Common myeloid progenitor, CD34-positive (primary cell): ENCODE data around the gene SLC39A7.

Experiments
- CTCF ChIA-PET: fragments of 350-600 bp; sonication (Branson Sonifier 250); formaldehyde crosslinking; loops from one replicate; lab custom pipeline; 2021; ENCODE audit warnings: antibody characterized with exemption; lab: Charles Lee
- POLR2A ChIA-PET: fragments of 350-600 bp; sonication (Branson Sonifier 250); formaldehyde crosslinking; loops from one replicate; lab custom pipeline; 2021; ENCODE audit warnings: antibody characterized with exemption; lab: Charles Lee
- DNase-seq, 3 donors: peaks; one replicate each; pipeline versions ENCODE4 v3.0.0 to v3.0.0-alpha.2; 2013
- H3K27ac ChIP-seq, 2 experiments: 1 replicate in 1 of 2; 2 replicates in 1 of 2; pipeline ENCODE4 v1.7.0; 2013; ENCODE audit warnings: inconsistent platforms in 2 of 2, low read length in 2 of 2, mild to moderate bottlenecking in 2 of 2, low read depth in 1 of 2, moderate library complexity in 1 of 2; ENCODE audit not compliant: severe bottlenecking in 2 of 2, insufficient read depth in 1 of 2, poor library complexity in 1 of 2
- H3K27me3 ChIP-seq, 5 experiments: replicated peaks in 2 of 5; 1 replicate in 3 of 5; 2 replicates in 2 of 5; pipeline versions ENCODE4 v1.6.1 to v1.7.0; 2013; ENCODE audit warnings: low read length in 4 of 5, mild to moderate bottlenecking in 2 of 5, moderate library complexity in 2 of 5, inconsistent platforms in 1 of 5; ENCODE audit not compliant: insufficient read depth in 5 of 5, control insufficient read depth in 4 of 5
- H3K36me3 ChIP-seq, 4 experiments: 1 replicate in 2 of 4; 2 replicates in 2 of 4; pipeline versions ENCODE4 v1.6.1 to v1.7.0; 2013; ENCODE audit warnings: low read length in 3 of 4, control low read depth in 1 of 4, mild to moderate bottlenecking in 1 of 4; ENCODE audit not compliant: control insufficient read depth in 4 of 4, insufficient read depth in 4 of 4
- H3K4me1 ChIP-seq, 4 experiments: 1 replicate in 3 of 4; 2 replicates in 1 of 4; pipeline versions ENCODE4 v1.6.1 to v1.7.1; 2013; ENCODE audit warnings: low read length in 3 of 4, mild to moderate bottlenecking in 3 of 4, control low read depth in 1 of 4, inconsistent platforms in 1 of 4, moderate library complexity in 1 of 4; ENCODE audit not compliant: control insufficient read depth in 4 of 4, insufficient read depth in 4 of 4; ENCODE audit errors: control extremely low read depth in 1 of 4
- H3K4me3 ChIP-seq, 7 experiments: 1 replicate in 4 of 7; 2 replicates in 3 of 7; pipeline versions ENCODE4 v1.5.1 to v1.7.0; 2013; ENCODE audit warnings: mild to moderate bottlenecking in 7 of 7, low read length in 6 of 7, moderate library complexity in 6 of 7, inconsistent platforms in 2 of 7, low read depth in 2 of 7, control low read depth in 1 of 7; ENCODE audit not compliant: insufficient read depth in 4 of 7, control insufficient read depth in 1 of 7; ENCODE audit errors: extremely low read depth in 1 of 7
- H3K9me3 ChIP-seq, 5 experiments: 1 replicate in 4 of 5; 2 replicates in 1 of 5; pipeline versions ENCODE4 v1.6.1 to v1.7.1; 2013; ENCODE audit warnings: low read length in 4 of 5, mild to moderate bottlenecking in 2 of 5, inconsistent platforms in 1 of 5, low read depth in 1 of 5, moderate library complexity in 1 of 5; ENCODE audit not compliant: control insufficient read depth in 4 of 5, insufficient read depth in 2 of 5; ENCODE audit errors: control extremely low read depth in 1 of 5
- WGBS: methylation state at CpG from one replicate; pipeline ENCODE4 v1.1.5; 2013; ENCODE audit not compliant: insufficient coverage; 5-methylcytosine and 5-hydroxymethylcytosine counted together

Gene SLC39A7

DNA sequence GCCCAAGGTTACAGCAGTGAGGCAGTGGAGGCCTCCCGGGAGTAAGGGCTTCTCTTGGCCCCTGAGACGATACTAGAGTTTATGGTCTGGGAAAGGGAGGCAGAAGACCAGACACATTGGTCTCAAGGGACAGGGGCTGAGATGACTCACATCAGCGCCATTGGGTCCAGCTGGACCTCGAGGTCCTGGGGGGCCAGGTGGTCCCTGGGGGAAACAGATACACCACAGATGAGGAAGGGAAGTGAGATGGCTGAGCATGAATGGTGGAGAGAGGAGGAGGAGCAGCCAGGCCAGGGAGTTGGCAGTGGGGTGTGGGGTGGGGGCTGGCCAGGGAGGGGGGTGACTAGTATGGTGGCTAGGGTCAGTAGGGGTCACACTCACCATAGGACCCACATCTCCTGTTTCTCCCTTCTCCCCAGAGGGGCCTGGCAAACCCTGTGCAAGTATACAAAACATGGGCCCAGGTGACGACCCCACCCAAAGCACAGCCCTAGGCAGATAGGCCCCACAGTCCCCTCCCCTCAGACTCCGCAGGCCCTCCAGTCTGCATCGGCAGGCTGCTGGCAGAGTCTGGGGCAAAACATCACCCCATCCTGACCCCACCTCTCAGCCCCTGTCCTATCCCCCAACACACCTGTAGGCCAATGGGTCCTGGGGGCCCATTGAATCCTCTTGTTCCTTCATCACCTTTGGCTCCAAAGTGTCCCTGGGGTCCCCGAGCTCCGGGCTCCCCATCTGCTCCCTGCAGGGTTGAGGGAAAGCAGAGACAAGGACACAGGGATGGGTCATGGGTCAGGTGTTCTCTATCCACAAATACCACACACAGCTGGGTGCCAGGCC, 30.3 kb upstream of the SLC39A7 start:
- Histone ChIP-seq H3K27ac (no peak overlapping the region), H3K4me1 (no peaks in the 10 kb centered on the region), H3K36me3 (no peaks in the 10 kb centered on the region), H3K9me3 (no peaks in the 10 kb centered on the region), H3K27me3 (peaks cover 0 to 2% (median 0%) of the 10 kb centered on the region in 5 experiments), H3K4me3 (no peak overlapping the region)
- no peak for DNase-seq
- POLR2A ChIA-PET, result no interaction called here
- WGBS, result 80% methylated on average over 6 of the region's 9 CpGs
- CTCF ChIA-PET, result interaction anchor here (0.6 to 7.7 kb wide), 5 partner anchors 8 to 46 kb away, joined by 3 to 62 read pairs (median 12); no protein-coding TSS in a partner anchor

DNA sequence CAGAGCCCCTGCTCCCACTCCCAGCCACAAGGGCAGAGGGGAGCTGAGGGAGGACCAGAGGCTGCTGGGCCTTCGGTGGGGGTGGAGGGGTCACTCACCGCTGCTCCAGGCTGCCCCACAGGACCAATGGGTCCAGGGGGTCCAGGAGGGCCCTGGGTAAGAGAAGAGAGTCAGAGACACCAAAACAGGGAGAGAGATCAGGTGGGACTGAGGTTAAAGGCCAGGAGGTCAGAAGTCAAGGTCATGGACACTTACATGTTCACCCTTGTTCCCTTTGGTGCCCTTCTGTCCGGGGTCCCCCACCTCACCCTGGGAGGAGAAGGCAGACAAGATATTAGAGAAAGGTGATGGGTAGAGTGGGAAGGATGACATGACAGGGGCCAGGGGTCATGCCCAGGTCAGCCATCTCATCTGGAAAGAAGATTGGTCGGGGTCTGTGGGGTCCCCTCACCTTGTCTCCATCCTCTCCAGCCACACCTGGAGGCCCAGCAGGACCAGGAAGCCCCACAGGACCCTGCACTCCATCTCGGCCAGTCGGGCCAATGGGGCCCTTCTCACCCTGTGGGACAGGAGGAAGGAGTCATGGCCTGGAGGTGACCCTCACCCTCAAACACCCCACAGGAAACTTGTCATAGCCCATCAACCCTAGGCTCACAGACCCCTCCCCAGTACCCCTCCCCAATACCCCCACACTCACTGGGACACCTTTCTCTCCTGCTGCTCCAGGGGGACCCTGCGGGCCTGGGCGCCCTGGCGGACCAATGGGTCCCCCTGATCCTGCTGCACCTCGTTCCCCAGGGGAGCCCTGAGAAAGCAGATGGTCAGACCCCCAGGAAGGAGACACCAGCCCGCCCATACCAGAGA, 29.4 kb upstream of the SLC39A7 start:
- no peak for DNase-seq
- H3K36me3 ChIP-seq, result no peaks in the 10 kb centered on the region
- peaks cover 0 to 2% (median 0%) of the 10 kb centered on the region in 5 experiments for H3K27me3 ChIP-seq
- WGBS, result 93% methylated on average over 6 of the region's 11 CpGs
- H3K4me3 ChIP-seq, result no peak overlapping the region
- CTCF ChIA-PET, result interaction anchor here (1.1 to 7.7 kb wide), 9 partner anchors 9 to 175 kb away, joined by 3 to 62 read pairs (median 8); no protein-coding TSS in a partner anchor
- POLR2A ChIA-PET, result no interaction called here
- H3K27ac ChIP-seq, result no peak overlapping the region
- H3K4me1 ChIP-seq, result no peaks in the 10 kb centered on the region
- H3K9me3 ChIP-seq, result no peaks in the 10 kb centered on the region

DNA sequence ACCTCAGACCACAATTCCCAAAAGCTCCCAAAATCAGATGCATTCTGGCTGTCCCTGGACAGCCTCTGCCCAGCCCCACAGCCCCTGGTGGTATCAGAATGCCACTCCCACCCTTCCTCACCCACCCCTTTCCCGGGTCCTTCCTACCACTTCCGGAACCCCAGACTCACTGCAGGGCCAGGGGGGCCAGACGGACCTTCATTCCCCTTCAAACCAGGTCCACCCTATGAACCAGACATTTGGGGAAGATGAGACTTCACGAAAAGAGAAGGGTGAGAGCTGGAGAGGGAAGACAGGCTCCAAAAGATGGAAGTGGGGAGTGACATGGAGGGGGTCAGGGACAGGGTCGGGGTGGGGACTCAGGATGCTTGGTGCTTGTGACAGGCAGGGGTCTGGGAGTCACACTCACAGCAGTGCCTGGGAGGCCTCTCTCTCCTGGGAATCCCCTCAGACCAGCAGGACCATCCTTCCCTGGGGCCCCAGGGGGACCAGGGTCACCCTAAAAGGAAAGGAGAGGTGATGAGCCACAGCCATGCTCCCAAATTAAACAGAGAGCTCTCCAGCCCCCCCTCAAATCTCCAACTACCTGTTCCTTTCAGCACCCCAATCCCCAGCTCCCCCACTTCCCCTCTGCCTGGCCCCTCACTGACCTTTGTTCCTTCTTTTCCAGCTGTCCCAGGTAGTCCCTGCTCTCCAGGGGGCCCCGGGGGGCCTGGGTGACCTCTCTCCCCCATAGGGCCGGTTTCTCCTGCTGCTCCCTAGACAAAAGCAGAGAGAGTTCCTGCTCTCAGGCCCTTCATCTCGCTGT, 28.6 kb upstream of the SLC39A7 start:
- H3K27ac ChIP-seq, result no peak overlapping the region
- H3K36me3 ChIP-seq, result no peaks in the 10 kb centered on the region
- H3K4me3 ChIP-seq, result no peak overlapping the region
- no peak for DNase-seq
- CTCF ChIA-PET, result interaction anchor here (0.7 to 7.7 kb wide), 22 partner anchors 10 to 175 kb away, joined by 3 to 62 read pairs (median 4); no protein-coding TSS in a partner anchor
- H3K4me1 ChIP-seq, result no peaks in the 10 kb centered on the region
- no peaks in the 10 kb centered on the region for H3K9me3 ChIP-seq
- H3K27me3 ChIP-seq, result peaks cover 0 to 2% (median 0%) of the 10 kb centered on the region in 5 experiments
- 78% methylated on average over 5 of the region's 8 CpGs for WGBS
- POLR2A ChIA-PET, result interaction anchor here (0.8 kb wide), 1 partner anchor 10 kb away, joined by 3 read pairs; no protein-coding TSS in a partner anchor

- Histone ChIP-seq H3K9me3 (no peaks in the 10 kb centered on the region), H3K4me3 (no peak overlapping the region), H3K27ac (no peak overlapping the region), H3K4me1 (no peaks in the 10 kb centered on the region), H3K27me3 (peaks cover 0 to 2% (median 0%) of the 10 kb centered on the region in 5 experiments), H3K36me3 (no peaks in the 10 kb centered on the region)
- DNase-seq, result peak; percentile 29 to 44 (median 31)
- ChIA-PET CTCF (interaction anchor here (0.7 to 7.7 kb wide), 34 partner anchors 9 to 176 kb away, joined by 3 to 62 read pairs (median 4); partner anchors contain the start of genes COL11A2 and HLA-DPB1), POLR2A (interaction anchor here (0.8 kb wide), 1 partner anchor 9 kb away, joined by 3 read pairs; no protein-coding TSS in a partner anchor)
- 75% methylated on average over 8 of the region's 16 CpGs for WGBS
These were observed 27.8 kb upstream of the SLC39A7 start for GRCh38 chr6:33172688-33173534.

DNA sequence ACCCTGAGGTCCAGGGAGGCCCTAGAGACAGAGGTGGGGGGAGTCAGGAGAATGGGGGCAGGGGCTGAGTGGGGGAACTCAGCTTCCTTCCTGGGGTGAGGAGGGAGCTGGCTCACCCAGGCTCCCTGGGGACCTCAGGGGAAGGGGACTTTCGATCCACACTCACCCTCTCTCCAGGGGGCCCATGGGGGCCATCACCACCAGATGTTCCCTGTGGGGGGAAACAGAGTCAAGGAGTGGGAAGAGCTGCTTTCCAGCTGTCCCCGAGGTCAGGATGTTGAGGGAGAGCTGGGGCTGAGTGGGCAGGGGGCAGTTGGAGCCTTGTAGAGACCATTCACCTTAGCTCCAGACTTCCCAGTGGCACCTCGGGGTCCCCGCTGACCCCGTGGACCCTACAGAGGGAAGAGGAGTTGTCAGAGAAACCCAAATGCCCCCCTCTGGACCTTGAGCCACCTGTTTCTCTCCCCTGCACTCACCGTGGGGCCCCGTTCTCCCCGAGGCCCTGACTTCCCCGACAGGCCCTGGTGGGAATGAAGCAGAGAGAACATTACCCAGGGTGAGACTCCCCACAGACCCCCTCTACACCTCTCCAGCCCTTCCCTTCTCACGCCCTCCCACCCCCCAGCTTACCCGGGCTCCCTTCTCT, 27.0 kb upstream of the SLC39A7 start:
- H3K4me3 ChIP-seq, result no peak overlapping the region
- no peak for DNase-seq
- H3K4me1 ChIP-seq, result no peaks in the 10 kb centered on the region
- ChIA-PET CTCF (interaction anchor here (0.7 to 7.7 kb wide), 22 partner anchors 9 to 163 kb away, joined by 3 to 62 read pairs (median 4); partner anchors contain the start of genes COL11A2 and HLA-DPB1), POLR2A (no interaction called here)
- H3K27me3 ChIP-seq, result peaks cover 0 to 2% (median 0%) of the 10 kb centered on the region in 5 experiments
- no peaks in the 10 kb centered on the region for H3K36me3 ChIP-seq
- H3K9me3 ChIP-seq, result no peaks in the 10 kb centered on the region
- WGBS, result 60% methylated on average over 5 of the region's 11 CpGs
- no peak overlapping the region for H3K27ac ChIP-seq
